K562 (cell line): ENCODE data around the gene FXYD3. TPM values are rescaled to one million over a fixed set of nuclear protein-coding genes. Genes with fewer than 3 reads are reported as not detected.

Source experiments
- ATAC-seq: fragments of 200-7000 bp; cut with Tn5 transposase; 3 replicates; pipeline ENCODE4 v1.9.1; 2020; ENCODE audit warnings: moderate library complexity
- BruUV-seq: library from RNA; stranded (reverse); fragments of 400-500 nt; replicated peaks from 2 replicates; lab custom pipeline; 2021; lab: Mats Ljungman, UMichigan
- CTCF ChIA-PET: fragments of 300-600 bp; formaldehyde crosslinking; extraction: SDS; loops from one replicate; lab custom pipeline; 2021; ENCODE audit warnings: low intra/inter-chr PET ratio; lab: Yijun Ruan, JAX
- POLR2A ChIA-PET: fragments of 300-600, 350-650 bp; sonication (Branson Sonifier 250); formaldehyde crosslinking; extraction: SDS; loops from one replicate; lab custom pipeline; 2021; ENCODE audit warnings: antibody characterized with exemption, inconsistent platforms; lab: Yijun Ruan, JAX
- DNase-seq, 4 experiments: peaks; one replicate each; pipeline versions ENCODE4 v3.0.0 to v3.0.0-alpha.2; 2011 to 2018; ENCODE audit warnings: low spot score in 3 of 4, mixed read lengths in 3 of 4; ENCODE audit errors: extremely low read depth in 1 of 4
- FAIRE-seq: peaks from 2 replicates; lab custom pipeline; 2011; peaks lifted over from hg19 to GRCh38; lab: Jason Lieb, UNC
- H2AFZ ChIP-seq: 2 replicates; pipeline ENCODE4 v1.6.0; 2011; ENCODE audit warnings: low read depth, low read length, control low read depth, inconsistent platforms
- H3K27ac ChIP-seq: fragments of 200-600 bp; 3 replicates; pipeline ENCODE4 v1.8.0; 2011; ENCODE audit warnings: low read depth, mild to moderate bottlenecking, control low read depth, inconsistent platforms, low read length, moderate library complexity, mixed read lengths; ENCODE audit errors: extremely low read depth
- H3K27me3 ChIP-seq, 2 experiments: fragments of 300-600 bp in 1 of 2; 2 replicates in 1 of 2; 3 replicates in 1 of 2; pipeline versions ENCODE4 v1.6.0 to v1.8.0; 2011; ENCODE audit warnings: inconsistent platforms in 2 of 2, low read length in 2 of 2, mild to moderate bottlenecking in 1 of 2, mixed read lengths in 1 of 2, moderate library complexity in 1 of 2; ENCODE audit not compliant: control insufficient read depth in 2 of 2, insufficient read depth in 2 of 2
- H3K36me3 ChIP-seq: fragments of 300-600 bp; 3 replicates; pipeline ENCODE4 v1.8.0; 2011; ENCODE audit warnings: mild to moderate bottlenecking, low read length, inconsistent platforms; ENCODE audit not compliant: control insufficient read depth, insufficient read depth
- H3K4me1 ChIP-seq, 2 experiments: fragments of 200-600 bp in 1 of 2; replicated peaks in 1 of 2; 2 replicates in 1 of 2; 3 replicates in 1 of 2; pipeline versions ENCODE4 v1.5.1 to v1.8.0; 2011; ENCODE audit warnings: inconsistent platforms in 2 of 2, low read length in 2 of 2, mild to moderate bottlenecking in 1 of 2, mixed read lengths in 1 of 2, moderate library complexity in 1 of 2; ENCODE audit not compliant: control insufficient read depth in 2 of 2, insufficient read depth in 2 of 2
- H3K4me2 ChIP-seq: 2 replicates; pipeline ENCODE4 v1.6.1; 2011; ENCODE audit warnings: low read length, control low read depth, inconsistent platforms, mixed read lengths; ENCODE audit not compliant: insufficient read depth
- H3K4me3 ChIP-seq: fragments of 200-600 bp; sonication (generic), shearing (Covaris generic); 2 replicates; pipeline ENCODE4 v1.5.1; 2016; ENCODE audit warnings: control low read depth, inconsistent platforms
- H3K79me2 ChIP-seq: fragments of 200-600 bp; 3 replicates; pipeline ENCODE4 v1.8.0; 2011; ENCODE audit warnings: low read length, inconsistent platforms; ENCODE audit not compliant: control insufficient read depth, insufficient read depth
- H3K9ac ChIP-seq, 2 experiments: 2 replicates each; pipeline versions ENCODE4 v1.6.0 to v1.6.1; 2011; ENCODE audit warnings: low read depth in 2 of 2, low read length in 2 of 2, control low read depth in 1 of 2, inconsistent platforms in 1 of 2, mild to moderate bottlenecking in 1 of 2, mixed read lengths in 1 of 2; ENCODE audit not compliant: insufficient read depth in 1 of 2
- H3K9me1 ChIP-seq: one replicate; pipeline ENCODE4 v1.6.0; 2011; ENCODE audit warnings: inconsistent platforms, mild to moderate bottlenecking, low read length, moderate library complexity; ENCODE audit not compliant: control insufficient read depth, insufficient read depth
- H3K9me3 ChIP-seq: replicated peaks from 2 replicates; pipeline ENCODE4 v1.5.1; 2011; ENCODE audit warnings: low read depth, low read length, inconsistent platforms; ENCODE audit not compliant: control insufficient read depth, insufficient read depth
- H4K20me1 ChIP-seq: replicated peaks from 2 replicates; pipeline ENCODE4 v1.6.1; 2011; ENCODE audit warnings: low read length, inconsistent platforms, mixed read lengths; ENCODE audit not compliant: control insufficient read depth, insufficient read depth
- ARID2 ChIP-seq: fragments of 450-650 bp; IDR thresholded peaks from 2 replicates; pipeline ENCODE4 v1.6.1; 2017; ENCODE audit warnings: antibody characterized with exemption, mild to moderate bottlenecking
- CREB1 ChIP-seq, 2 experiments: sonication (generic) in 1 of 2; formaldehyde crosslinking in 1 of 2; IDR thresholded peaks; 2 replicates each; pipeline versions ENCODE4 v1.6.1 to v1.8.0; 2012 to 2022; ENCODE audit warnings: inconsistent platforms in 1 of 2, mild to moderate bottlenecking in 1 of 2, missing genetic modification reagents in 1 of 2, moderate library complexity in 1 of 2
- GABPB2 ChIP-seq: fragments of 250-450 bp; sonication (Bioruptor Pico); conservative IDR thresholded peaks from 2 replicates; pipeline ENCODE4 v1.5.1; 2021; ENCODE audit warnings: mild to moderate bottlenecking
- HDAC2 ChIP-seq: fragments of 450-650 bp; IDR thresholded peaks from 2 replicates; pipeline ENCODE4 v1.6.1; 2016; ENCODE audit warnings: mild to moderate bottlenecking
- KDM1A ChIP-seq, 2 experiments: fragments of 450-650 bp; IDR thresholded peaks; 2 replicates each; pipeline ENCODE4 v1.6.1; 2016; ENCODE audit warnings: mild to moderate bottlenecking in 2 of 2
- MAFF ChIP-seq: IDR thresholded peaks from 2 replicates; pipeline ENCODE4 v1.6.1; 2012; ENCODE audit warnings: low read length, improper control_type of control experiment
- NCOA1 ChIP-seq: fragments of 450-650 bp; IDR thresholded peaks from 2 replicates; pipeline ENCODE4 v1.6.1; 2016; ENCODE audit warnings: low read depth
- PML ChIP-seq: IDR thresholded peaks from 2 replicates; pipeline ENCODE4 v1.6.1; 2012; ENCODE audit warnings: low read length, inconsistent platforms
- POLR2A ChIP-seq: fragments of 450-650 bp; conservative IDR thresholded peaks from 2 replicates; pipeline ENCODE4 v1.6.1; 2016
- POLR2H ChIP-seq: IDR thresholded peaks from 2 replicates; pipeline ENCODE4 v1.6.1; 2016; ENCODE audit warnings: missing genetic modification characterization, low read depth, mild to moderate bottlenecking, control low read depth, missing compliant biosample characterization, moderate library complexity
- SMARCE1 ChIP-seq: fragments of 450-650 bp; IDR thresholded peaks from 2 replicates; pipeline ENCODE4 v1.7.1; 2016; ENCODE audit warnings: mild to moderate bottlenecking
- SUPT5H ChIP-seq: fragments of 450-650 bp; IDR thresholded peaks from 2 replicates; pipeline ENCODE4 v1.6.1; 2016
- ZNF239 ChIP-seq: fragments of 250-450 bp; sonication (Bioruptor Pico); IDR thresholded peaks from 2 replicates; pipeline ENCODE4 v1.4.0; 2020; ENCODE audit warnings: mild to moderate bottlenecking
- ZNF24 ChIP-seq: fragments of 450-650 bp; IDR thresholded peaks from 2 replicates; pipeline ENCODE4 v1.6.1; 2016
- ZNF444 ChIP-seq: fragments of 250-450 bp; sonication (Bioruptor Pico); IDR thresholded peaks from 2 replicates; pipeline ENCODE4 v1.4.0; 2020; ENCODE audit warnings: mild to moderate bottlenecking, moderate library complexity
- WGBS: fragments of 100-300 bp; shearing (Covaris generic); methylation state at CpG from one replicate; pipeline ENCODE4 v1.1.6; 2016; ENCODE audit warnings: low coverage, mixed read lengths; ENCODE audit not compliant: insufficient coverage; ENCODE audit errors: missing lambda C conversion rate; 5-methylcytosine and 5-hydroxymethylcytosine counted together
- in situ Hi-C: fragments of 300-500 bp; cut with MboI; formaldehyde crosslinking; loops from 4 replicates; pipeline ENCODE4 v1.15.0; 2018; ENCODE audit warnings: inconsistent platforms, mixed read lengths
- intact Hi-C: fragments of 100-400 bp; cut with micrococcal nuclease; formaldehyde crosslinking; loops from 2 replicates; pipeline ENCODE4 v1.14.2; 2022
- polyA plus RNA-seq, 8 experiments: library from polyadenylated mRNA; depleted of rRNA in 4 of 8; stranded (reverse) in 5 of 8; unstranded in 3 of 8; fragments of >200 nt; fragmentation: Nextera tagmentation in 2 of 8; fragmentation: Illumina TruSeq in 1 of 8; extraction: Ambion mirVana in 2 of 8; extraction: Trizol in 1 of 8; gene quantifications; 2 replicates each; pipeline versions ENCODE4 v1.2.1 to v1.2.3, GENCODE V29; 2011 to 2014; ENCODE audit warnings: inconsistent platforms in 1 of 8, missing spikeins in 1 of 8
- total RNA-seq, 7 experiments: library from RNA; depleted of rRNA in 6 of 7; stranded (reverse); fragments of >200 nt in 6 of 7; fragmentation: Illumina TruSeq in 2 of 7; extraction: Trizol in 2 of 7; gene quantifications; 2 replicates each; pipeline versions ENCODE4 v1.2.1 to v1.2.3, GENCODE V29; 2011 to 2021; ENCODE audit warnings: low replicate concordance in 1 of 7
- TF ChIP-seq, protein P1 (sequence below): fragments of 450-650 bp; IDR thresholded peaks from one replicate; pipeline ENCODE4 v1.6.1; 2018; ENCODE audit warnings: mild to moderate bottlenecking, moderate library complexity; ENCODE audit not compliant: partially characterized antibody
- TF ChIP-seq, protein P2 (sequence below): fragments of 450-650 bp; formaldehyde crosslinking; IDR thresholded peaks from 2 replicates; pipeline ENCODE4 v1.4.0; 2020; ENCODE audit warnings: mild to moderate bottlenecking, moderate library complexity
- TF ChIP-seq, protein P3 (sequence below): fragments of 450-650 bp; IDR thresholded peaks from 2 replicates; pipeline ENCODE4 v1.7.1; 2018; ENCODE audit warnings: mild to moderate bottlenecking, low read depth; ENCODE audit not compliant: partially characterized antibody

The FXYD3 gene
- total and polyA plus RNA-seq, 9 of the 15 experiments (the other 6 are each of a cell fraction or from before 2014, with no cell fraction given), result 0.24 TPM; not detected in 8

DNA sequence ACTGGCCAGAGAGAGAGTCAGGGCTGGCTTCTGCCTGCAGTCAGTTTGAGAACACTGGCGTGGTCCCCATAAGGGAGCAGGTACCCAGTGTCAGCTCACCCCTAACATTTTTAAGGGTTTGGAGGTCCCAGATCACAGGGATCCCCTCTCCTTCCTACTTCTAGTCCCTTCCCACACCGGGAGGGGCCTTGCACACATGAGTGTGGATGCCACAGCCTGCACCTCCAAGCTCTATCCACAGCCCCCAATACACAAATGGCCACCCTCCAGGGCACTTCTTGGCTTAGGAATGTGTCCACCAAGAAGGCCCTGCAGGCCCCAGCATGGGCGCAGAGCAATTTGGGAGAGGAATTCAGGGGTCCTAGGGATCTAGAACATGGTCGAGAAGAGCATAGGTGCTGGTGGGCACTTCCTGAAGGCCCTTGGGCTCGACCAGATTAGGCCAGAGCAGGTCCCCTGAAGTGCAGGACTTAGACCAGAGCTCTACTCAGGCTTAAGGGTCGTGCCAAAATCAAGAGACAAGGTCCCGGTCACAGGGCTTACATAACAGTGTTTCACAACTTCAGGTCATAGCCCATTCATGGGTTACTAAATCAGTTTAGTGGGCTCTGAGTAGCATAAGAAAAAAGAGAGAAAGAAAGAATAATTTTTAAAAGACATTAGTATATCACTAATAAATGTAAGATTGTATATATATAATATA is 54.9 kb downstream of the FXYD3 start:
- Histone ChIP-seq H3K4me1 (peaks cover 38 to 39% of the 10 kb centered on the region in 2 experiments), H3K9ac (peak overlapping the region in 1 of 2 experiments; percentile 6; a peak in 1 of 4 replicates), H3K79me2 (peaks cover 8% of the 10 kb centered on the region; the same call in 2 of the 3 replicates), H3K27me3 (no peaks in the 10 kb centered on the region; a peak in 1 of 5 replicates), H3K9me3 (peaks cover 12% of the 10 kb centered on the region; the same call in 1 of the 2 replicates), H3K36me3 (peaks cover 66% of the 10 kb centered on the region), H2AFZ (no peak overlapping the region), H4K20me1 (no peaks in the 10 kb centered on the region), H3K9me1 (no peaks in the 10 kb centered on the region), H3K4me3 (no peak overlapping the region), H3K27ac (no peak overlapping the region), H3K4me2 (no peak overlapping the region)
- in situ Hi-C loops, result no loop called here
- ATAC-seq (no peak), FAIRE-seq (no peak), DNase-seq (no peak)
- ChIA-PET POLR2A (interaction anchor here (0.6 to 1.4 kb wide), 5 partner anchors 8 to 459 kb away, joined by 3 to 4 read pairs (median 3); no protein-coding TSS in a partner anchor), CTCF (no interaction called here)
- no TSS peak for BruUV-seq
- intact Hi-C loops, result no loop called here
- WGBS, result 95% methylated on average over 7 of the region's 7 CpGs
- TF ChIP-seq MAFF (no peak), HDAC2 (no peak), GABPB2 (no peak), ZNF24 (no peak), ZNF239 (CRISPR knock-in tag) (no peak), ARID2 (no peak), CREB1 (IDR thresholded peaks at IDR 0.05) (no peak), CREB1 (CRISPR knock-in tag; IDR thresholded peaks at IDR 0.05) (no peak), ZNF444 (CRISPR knock-in tag) (no peak), POLR2H (tag) (0 out of 2 replicates have a peak, but pooled peaks have one; percentile 55), NCOA1 (no peak), SMARCE1 (no peak), KDM1A (IDR thresholded peaks at IDR 0.05) (no peak), POLR2A (peak; percentile 70), PML (no peak), SUPT5H (peak; percentile 65)
- TF ChIP-seq, protein P1, sequence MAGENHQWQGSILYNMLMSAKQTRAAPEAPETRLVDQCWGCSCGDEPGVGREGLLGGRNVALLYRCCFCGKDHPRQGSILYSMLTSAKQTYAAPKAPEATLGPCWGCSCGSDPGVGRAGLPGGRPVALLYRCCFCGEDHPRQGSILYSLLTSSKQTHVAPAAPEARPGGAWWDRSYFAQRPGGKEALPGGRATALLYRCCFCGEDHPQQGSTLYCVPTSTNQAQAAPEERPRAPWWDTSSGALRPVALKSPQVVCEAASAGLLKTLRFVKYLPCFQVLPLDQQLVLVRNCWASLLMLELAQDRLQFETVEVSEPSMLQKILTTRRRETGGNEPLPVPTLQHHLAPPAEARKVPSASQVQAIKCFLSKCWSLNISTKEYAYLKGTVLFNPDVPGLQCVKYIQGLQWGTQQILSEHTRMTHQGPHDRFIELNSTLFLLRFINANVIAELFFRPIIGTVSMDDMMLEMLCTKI, result no peak
- TF ChIP-seq, protein P2, sequence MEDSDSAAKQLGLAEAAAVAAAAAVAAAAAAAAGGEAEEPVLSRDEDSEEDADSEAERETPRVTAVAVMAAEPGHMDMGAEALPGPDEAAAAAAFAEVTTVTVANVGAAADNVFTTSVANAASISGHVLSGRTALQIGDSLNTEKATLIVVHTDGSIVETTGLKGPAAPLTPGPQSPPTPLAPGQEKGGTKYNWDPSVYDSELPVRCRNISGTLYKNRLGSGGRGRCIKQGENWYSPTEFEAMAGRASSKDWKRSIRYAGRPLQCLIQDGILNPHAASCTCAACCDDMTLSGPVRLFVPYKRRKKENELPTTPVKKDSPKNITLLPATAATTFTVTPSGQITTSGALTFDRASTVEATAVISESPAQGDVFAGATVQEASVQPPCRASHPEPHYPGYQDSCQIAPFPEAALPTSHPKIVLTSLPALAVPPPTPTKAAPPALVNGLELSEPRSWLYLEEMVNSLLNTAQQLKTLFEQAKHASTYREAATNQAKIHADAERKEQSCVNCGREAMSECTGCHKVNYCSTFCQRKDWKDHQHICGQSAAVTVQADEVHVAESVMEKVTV (CRISPR knock-in tag), result no peak
- TF ChIP-seq, protein P3, sequence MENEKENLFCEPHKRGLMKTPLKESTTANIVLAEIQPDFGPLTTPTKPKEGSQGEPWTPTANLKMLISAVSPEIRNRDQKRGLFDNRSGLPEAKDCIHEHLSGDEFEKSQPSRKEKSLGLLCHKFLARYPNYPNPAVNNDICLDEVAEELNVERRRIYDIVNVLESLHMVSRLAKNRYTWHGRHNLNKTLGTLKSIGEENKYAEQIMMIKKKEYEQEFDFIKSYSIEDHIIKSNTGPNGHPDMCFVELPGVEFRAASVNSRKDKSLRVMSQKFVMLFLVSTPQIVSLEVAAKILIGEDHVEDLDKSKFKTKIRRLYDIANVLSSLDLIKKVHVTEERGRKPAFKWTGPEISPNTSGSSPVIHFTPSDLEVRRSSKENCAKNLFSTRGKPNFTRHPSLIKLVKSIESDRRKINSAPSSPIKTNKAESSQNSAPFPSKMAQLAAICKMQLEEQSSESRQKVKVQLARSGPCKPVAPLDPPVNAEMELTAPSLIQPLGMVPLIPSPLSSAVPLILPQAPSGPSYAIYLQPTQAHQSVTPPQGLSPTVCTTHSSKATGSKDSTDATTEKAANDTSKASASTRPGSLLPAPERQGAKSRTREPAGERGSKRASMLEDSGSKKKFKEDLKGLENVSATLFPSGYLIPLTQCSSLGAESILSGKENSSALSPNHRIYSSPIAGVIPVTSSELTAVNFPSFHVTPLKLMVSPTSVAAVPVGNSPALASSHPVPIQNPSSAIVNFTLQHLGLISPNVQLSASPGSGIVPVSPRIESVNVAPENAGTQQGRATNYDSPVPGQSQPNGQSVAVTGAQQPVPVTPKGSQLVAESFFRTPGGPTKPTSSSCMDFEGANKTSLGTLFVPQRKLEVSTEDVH, result peak; percentile 15
